HUES64 (cell line): ENCODE data around the gene DLX2.

Experiments used
- H3K27ac ChIP-seq: 2 replicates; pipeline ENCODE4 v1.7.0; 2013; ENCODE audit warnings: low read depth, low read length, inconsistent platforms
- H3K27me3 ChIP-seq: 2 replicates; pipeline ENCODE4 v1.6.1; 2013; ENCODE audit warnings: mild to moderate bottlenecking, low read length; ENCODE audit not compliant: insufficient read depth
- H3K36me3 ChIP-seq: 2 replicates; pipeline ENCODE4 v1.6.1; 2013; ENCODE audit warnings: mild to moderate bottlenecking, low read length; ENCODE audit not compliant: insufficient read depth
- H3K4me1 ChIP-seq: 2 replicates; pipeline ENCODE4 v1.6.1; 2013; ENCODE audit warnings: mild to moderate bottlenecking, low read length, moderate library complexity; ENCODE audit not compliant: insufficient read depth
- H3K4me3 ChIP-seq: 2 replicates; pipeline ENCODE4 v1.5.1; 2013; ENCODE audit warnings: mild to moderate bottlenecking, low read length, moderate library complexity
- H3K9ac ChIP-seq: 2 replicates; pipeline ENCODE4 v1.6.1; 2013; ENCODE audit warnings: mild to moderate bottlenecking, low read depth, low read length
- H3K9me3 ChIP-seq: 2 replicates; pipeline ENCODE4 v1.6.1; 2013; ENCODE audit warnings: low read depth, low read length; ENCODE audit not compliant: insufficient read depth
- WGBS: fragments of 150-250, 120-280 bp; methylation state at CpG from one replicate; pipeline ENCODE4 v1.1.7; 2013; ENCODE audit warnings: missing lambda C conversion rate; 5-methylcytosine and 5-hydroxymethylcytosine counted together

Gene DLX2

GRCh38 chr2:172084645-172085459 is 17.8 kb downstream of the DLX2 start:
- under 1% methylated on average over 76 of the region's 76 CpGs for WGBS
- peaks cover 100% of the 10 kb centered on the region for H3K27me3 ChIP-seq
- H3K4me3 ChIP-seq: peak overlapping the region; percentile 61
- H3K9ac ChIP-seq: no peak overlapping the region
- peaks cover 45% of the 10 kb centered on the region for H3K4me1 ChIP-seq
- no peak overlapping the region for H3K27ac ChIP-seq
- H3K36me3 ChIP-seq: no peaks in the 10 kb centered on the region
- H3K9me3 ChIP-seq: no peaks in the 10 kb centered on the region

- Histone ChIP-seq H3K36me3 (no peaks in the 10 kb centered on the region), H3K27me3 (peaks cover 100% of the 10 kb centered on the region), H3K4me1 (peaks cover 47% of the 10 kb centered on the region), H3K4me3 (peak overlapping the region; percentile 61), H3K9me3 (no peaks in the 10 kb centered on the region), H3K9ac (no peak overlapping the region), H3K27ac (no peak overlapping the region)
- WGBS: under 1% methylated on average over 17 of the region's 17 CpGs
These were observed 18.4 kb downstream of the DLX2 start for GRCh38 chr2:172084395-172084644.

GRCh38 chr2:172083628-172084394 is 18.9 kb downstream of the DLX2 start:
- H3K27ac ChIP-seq: no peak overlapping the region
- H3K9me3 ChIP-seq: no peaks in the 10 kb centered on the region
- peaks cover 100% of the 10 kb centered on the region for H3K27me3 ChIP-seq
- no peaks in the 10 kb centered on the region for H3K36me3 ChIP-seq
- H3K9ac ChIP-seq: no peak overlapping the region
- WGBS: 2% methylated on average over 23 of the region's 23 CpGs
- peaks cover 47% of the 10 kb centered on the region for H3K4me1 ChIP-seq
- peak overlapping the region; percentile 61 for H3K4me3 ChIP-seq

GRCh38 chr2:172082944-172083627 is 19.6 kb downstream of the DLX2 start:
- peaks cover 44% of the 10 kb centered on the region for H3K4me1 ChIP-seq
- WGBS: 3% methylated on average over 42 of the region's 42 CpGs
- no peak overlapping the region for H3K4me3 ChIP-seq
- no peaks in the 10 kb centered on the region for H3K9me3 ChIP-seq
- no peak overlapping the region for H3K9ac ChIP-seq
- H3K27me3 ChIP-seq: peaks cover 100% of the 10 kb centered on the region
- H3K36me3 ChIP-seq: no peaks in the 10 kb centered on the region
- H3K27ac ChIP-seq: no peak overlapping the region

GRCh38 chr2:172082105-172082943 is 20.4 kb downstream of the DLX2 start:
- H3K27me3 ChIP-seq: peaks cover 100% of the 10 kb centered on the region
- no peak overlapping the region for H3K27ac ChIP-seq
- H3K9ac ChIP-seq: no peak overlapping the region
- no peak overlapping the region for H3K4me3 ChIP-seq
- H3K4me1 ChIP-seq: peaks cover 37% of the 10 kb centered on the region
- WGBS: 7% methylated on average over 14 of the region's 14 CpGs
- no peaks in the 10 kb centered on the region for H3K36me3 ChIP-seq
- no peaks in the 10 kb centered on the region for H3K9me3 ChIP-seq

GRCh38 chr2:172081221-172082022 is 21.3 kb downstream of the DLX2 start:
- Histone ChIP-seq H3K9me3 (no peaks in the 10 kb centered on the region), H3K27ac (no peak overlapping the region), H3K9ac (no peak overlapping the region), H3K36me3 (no peaks in the 10 kb centered on the region), H3K4me1 (peaks cover 29% of the 10 kb centered on the region), H3K27me3 (peaks cover 100% of the 10 kb centered on the region), H3K4me3 (no peak overlapping the region)
- WGBS: 6% methylated on average over 34 of the region's 36 CpGs

GRCh38 chr2:172080641-172081220 is 22.0 kb downstream of the DLX2 start:
- Histone ChIP-seq H3K4me1 (peaks cover 25% of the 10 kb centered on the region), H3K9me3 (no peaks in the 10 kb centered on the region), H3K9ac (no peak overlapping the region), H3K27ac (no peak overlapping the region), H3K36me3 (no peaks in the 10 kb centered on the region), H3K27me3 (peaks cover 100% of the 10 kb centered on the region), H3K4me3 (peak overlapping the region; percentile 19; the same call in 1 of the 2 replicates)
- WGBS: 2% methylated on average over 25 of the region's 25 CpGs

- Histone ChIP-seq H3K4me1 (peaks cover 25% of the 10 kb centered on the region), H3K9ac (no peak overlapping the region), H3K9me3 (no peaks in the 10 kb centered on the region), H3K27ac (no peak overlapping the region), H3K4me3 (peak overlapping the region; percentile 19; the same call in 1 of the 2 replicates), H3K36me3 (no peaks in the 10 kb centered on the region), H3K27me3 (peaks cover 100% of the 10 kb centered on the region)
- 8% methylated on average over 37 of the region's 38 CpGs for WGBS
These were observed 22.7 kb downstream of the DLX2 start for GRCh38 chr2:172079838-172080640.

GRCh38 chr2:172079416-172079815 is 23.3 kb downstream of the DLX2 start:
- H3K27me3 ChIP-seq: peaks cover 96% of the 10 kb centered on the region
- H3K27ac ChIP-seq: no peak overlapping the region
- no peak overlapping the region for H3K4me3 ChIP-seq
- no peaks in the 10 kb centered on the region for H3K36me3 ChIP-seq
- peaks cover 25% of the 10 kb centered on the region for H3K4me1 ChIP-seq
- WGBS: 65% methylated on average over 4 of the region's 5 CpGs
- no peaks in the 10 kb centered on the region for H3K9me3 ChIP-seq
- no peak overlapping the region for H3K9ac ChIP-seq
